ENCODE data around the gene PWWP2B.

GRCh38 chr10:132420981-132421846 is 24.2 kb downstream of the PWWP2B start:
- TF ChIP-seq CTCF (IDR thresholded peaks at IDR 0.05) = no peak
- TF ChIP-seq POLR2A (IDR thresholded peaks at IDR 0.05) = peak in 1 of 2 donors; percentile 43

All from sigmoid colon (tissue), 3 donors.